ENCODE results near the gene PRSS27. TPM values are rescaled to one million over a fixed set of nuclear protein-coding genes. Genes with fewer than 3 reads are reported as not detected.
"Not testable (repeated sequence)": the region's sequence is repeated elsewhere in the genome, so short reads cannot be mapped to it uniquely, and the experiment has no call there.

PRSS27 gene
- total RNA-seq, 1 donor from 2014 or later = 6.6 TPM

DNA sequence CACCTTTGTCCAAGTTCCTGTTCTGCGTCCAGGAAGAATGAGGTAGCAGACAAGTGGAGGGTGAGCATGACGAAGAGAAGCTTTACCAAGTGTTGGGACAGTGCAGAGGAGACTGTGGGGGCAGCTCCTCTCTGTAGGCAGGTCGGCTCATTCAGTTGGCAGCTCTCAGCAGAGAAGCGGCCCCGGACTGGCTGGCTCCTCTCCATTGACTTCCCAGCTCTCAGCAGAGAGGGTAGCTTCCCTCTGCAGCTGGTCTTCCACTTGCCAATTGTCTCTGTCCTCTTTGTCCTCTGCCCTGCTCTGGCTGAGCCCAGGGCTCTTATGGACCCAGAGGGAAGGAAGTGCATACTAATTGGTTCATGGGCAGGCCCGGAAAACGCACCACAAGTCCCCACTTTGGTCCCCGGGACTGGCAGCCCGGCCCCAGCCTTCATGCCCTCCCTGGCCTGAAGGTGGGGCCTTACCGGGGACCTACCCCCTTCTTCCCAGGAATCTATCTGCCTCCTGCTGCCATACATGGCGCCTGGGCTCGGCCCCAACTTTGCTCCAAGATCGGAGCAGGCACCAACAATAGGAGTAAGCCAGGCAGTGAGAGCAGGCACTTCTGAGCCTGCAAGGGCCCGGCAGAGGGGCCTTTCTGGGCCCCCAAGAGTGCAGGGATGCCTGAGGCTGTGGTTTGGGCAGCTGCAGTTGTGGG, 27.6 kb downstream of the PRSS27 start:
- no peaks in the 10 kb centered on the region for H3K9me3 Mint-ChIP-seq (ENCODE audit: low read depth)
- no peaks in the 10 kb centered on the region for H3K36me3 Mint-ChIP-seq (ENCODE audit: insufficient read depth)
- H3K27ac Mint-ChIP-seq = no peak overlapping the region
- no peaks in the 10 kb centered on the region for H3K4me1 Mint-ChIP-seq (ENCODE audit: low read depth)
- H3K4me3 Mint-ChIP-seq (ENCODE audit: low read depth) = no peak overlapping the region
- no peak for DNase-seq (ENCODE audit: low spot score, unreplicated experiment)
- TF ChIP-seq, protein P1, sequence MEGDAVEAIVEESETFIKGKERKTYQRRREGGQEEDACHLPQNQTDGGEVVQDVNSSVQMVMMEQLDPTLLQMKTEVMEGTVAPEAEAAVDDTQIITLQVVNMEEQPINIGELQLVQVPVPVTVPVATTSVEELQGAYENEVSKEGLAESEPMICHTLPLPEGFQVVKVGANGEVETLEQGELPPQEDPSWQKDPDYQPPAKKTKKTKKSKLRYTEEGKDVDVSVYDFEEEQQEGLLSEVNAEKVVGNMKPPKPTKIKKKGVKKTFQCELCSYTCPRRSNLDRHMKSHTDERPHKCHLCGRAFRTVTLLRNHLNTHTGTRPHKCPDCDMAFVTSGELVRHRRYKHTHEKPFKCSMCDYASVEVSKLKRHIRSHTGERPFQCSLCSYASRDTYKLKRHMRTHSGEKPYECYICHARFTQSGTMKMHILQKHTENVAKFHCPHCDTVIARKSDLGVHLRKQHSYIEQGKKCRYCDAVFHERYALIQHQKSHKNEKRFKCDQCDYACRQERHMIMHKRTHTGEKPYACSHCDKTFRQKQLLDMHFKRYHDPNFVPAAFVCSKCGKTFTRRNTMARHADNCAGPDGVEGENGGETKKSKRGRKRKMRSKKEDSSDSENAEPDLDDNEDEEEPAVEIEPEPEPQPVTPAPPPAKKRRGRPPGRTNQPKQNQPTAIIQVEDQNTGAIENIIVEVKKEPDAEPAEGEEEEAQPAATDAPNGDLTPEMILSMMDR (IDR thresholded peaks at IDR 0.05; ENCODE audit: unreplicated experiment) = no peak
- no peaks in the 10 kb centered on the region for H3K27me3 Mint-ChIP-seq

DNA sequence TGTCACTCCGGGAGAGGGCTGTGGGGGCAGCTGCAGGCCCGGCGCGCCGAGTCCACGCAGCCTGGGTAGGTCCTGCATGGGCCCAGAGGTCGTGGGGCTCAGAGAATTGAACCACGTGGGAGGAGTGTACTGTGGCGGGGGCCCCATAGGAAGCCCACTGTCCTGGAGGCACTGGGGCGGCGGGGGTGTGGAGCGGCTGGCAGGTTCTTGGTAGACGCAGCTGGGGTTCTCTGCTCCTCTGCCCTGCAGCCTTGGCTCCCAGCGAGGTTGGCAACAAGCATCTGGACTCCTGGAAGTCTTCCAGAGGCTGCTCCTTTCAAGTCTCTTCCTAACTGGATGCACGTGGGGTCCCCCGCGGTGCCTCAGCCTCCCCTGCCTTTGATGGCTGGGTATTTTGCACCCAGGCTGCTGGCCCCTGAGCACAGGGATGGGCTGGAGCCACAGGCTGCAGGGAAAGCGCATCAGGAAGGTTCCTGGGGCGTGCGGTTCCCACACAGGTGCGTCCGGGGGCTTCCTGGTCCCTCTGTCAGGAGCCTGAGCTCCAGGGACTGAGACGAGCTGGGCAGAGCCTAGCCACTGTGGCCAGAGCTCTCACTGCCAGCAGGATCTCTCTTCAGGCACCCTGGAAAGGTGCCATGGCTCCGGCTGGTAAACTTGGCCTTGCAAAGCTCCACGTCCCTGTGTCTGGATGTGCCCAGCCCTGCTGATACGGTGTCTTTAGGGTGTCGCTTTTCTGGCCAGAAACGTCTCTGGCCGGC, 28.4 kb downstream of the PRSS27 start:
- no peak overlapping the region for H3K4me3 Mint-ChIP-seq (ENCODE audit: low read depth)
- no peak for DNase-seq (ENCODE audit: low spot score, unreplicated experiment)
- TF ChIP-seq, protein P1 (IDR thresholded peaks at IDR 0.05; ENCODE audit: unreplicated experiment) = no peak

DNA sequence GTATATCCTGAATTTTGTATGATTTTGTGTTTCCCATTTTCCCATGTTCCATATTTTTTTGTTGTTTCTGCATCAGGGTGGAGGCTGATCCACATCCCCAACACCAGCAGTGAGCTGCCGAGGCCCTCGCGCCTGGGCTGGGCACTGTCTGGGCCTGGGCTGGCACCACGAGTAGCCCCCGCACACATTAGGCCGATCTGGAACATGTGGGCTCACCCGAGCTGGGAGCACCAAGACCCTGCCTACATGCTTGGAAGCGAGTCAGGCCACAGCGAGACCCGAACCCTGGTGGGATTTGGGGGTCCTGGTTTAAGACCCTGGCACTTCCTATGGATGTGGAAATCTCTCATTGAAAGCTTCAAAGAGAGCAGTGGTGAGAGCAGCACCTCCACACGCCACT, 29.2 kb downstream of the PRSS27 start:
- no peak overlapping the region for H3K27ac Mint-ChIP-seq
- no peaks in the 10 kb centered on the region for H3K9me3 Mint-ChIP-seq (ENCODE audit: low read depth)
- no peak overlapping the region for H3K4me3 Mint-ChIP-seq (ENCODE audit: low read depth)
- H3K4me1 Mint-ChIP-seq (ENCODE audit: low read depth) = no peaks in the 10 kb centered on the region
- no peak for DNase-seq (ENCODE audit: low spot score, unreplicated experiment)
- H3K36me3 Mint-ChIP-seq (ENCODE audit: insufficient read depth) = no peaks in the 10 kb centered on the region
- H3K27me3 Mint-ChIP-seq = no peaks in the 10 kb centered on the region
- TF ChIP-seq, protein P1 (IDR thresholded peaks at IDR 0.05; ENCODE audit: unreplicated experiment) = no peak

More for the DNA sequence above, 28.4 kb downstream of the PRSS27 start:
- H3K4me1 Mint-ChIP-seq (ENCODE audit: low read depth) = no peaks in the 10 kb centered on the region
- no peaks in the 10 kb centered on the region for H3K36me3 Mint-ChIP-seq (ENCODE audit: insufficient read depth)
- no peaks in the 10 kb centered on the region for H3K9me3 Mint-ChIP-seq (ENCODE audit: low read depth)
- H3K27ac Mint-ChIP-seq = no peak overlapping the region
- H3K27me3 Mint-ChIP-seq = no peaks in the 10 kb centered on the region

DNA sequence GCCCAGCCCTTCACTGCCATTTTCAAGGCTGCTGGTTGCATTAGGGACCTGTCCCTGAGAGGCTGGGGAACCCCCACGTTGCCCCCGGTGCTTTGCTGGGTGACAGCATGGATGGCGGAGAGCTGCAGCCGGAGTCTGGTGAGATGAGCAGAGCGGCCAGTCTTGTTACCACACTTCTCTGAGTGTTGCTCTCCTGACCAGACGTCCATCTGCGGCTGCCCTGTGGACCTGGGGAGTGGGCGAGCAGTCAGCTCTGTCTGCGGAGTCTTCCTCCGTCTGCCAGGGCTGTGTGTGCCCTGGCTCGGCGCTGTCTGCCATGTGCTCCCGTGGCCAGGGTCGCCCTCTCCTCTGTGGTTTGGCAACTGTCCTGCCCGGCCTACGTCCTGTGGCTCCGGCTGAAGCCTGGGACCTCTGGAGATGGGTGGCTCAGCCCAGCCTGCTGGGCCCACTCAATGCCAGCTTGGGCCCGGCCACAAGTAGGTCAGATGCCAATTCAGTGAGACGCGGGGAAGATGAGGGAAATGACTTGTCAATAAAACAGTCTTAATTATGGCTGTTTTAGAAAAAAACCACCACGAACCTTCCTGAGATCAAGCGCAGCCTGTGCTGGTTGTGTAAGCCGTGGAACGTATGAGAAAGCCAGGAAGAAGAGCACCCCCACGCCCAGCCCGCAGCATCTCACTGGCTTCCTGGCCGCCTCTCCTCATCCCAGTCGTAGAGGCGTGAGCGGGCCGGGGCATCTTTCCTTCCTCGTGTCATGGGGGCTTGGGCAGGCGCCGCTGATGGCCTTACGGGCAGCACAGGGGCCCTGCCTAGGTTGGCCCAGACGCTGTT, 29.8 kb downstream of the PRSS27 start:
- no peak for DNase-seq (ENCODE audit: low spot score, unreplicated experiment)
- H3K27ac Mint-ChIP-seq = no peak overlapping the region
- H3K4me1 Mint-ChIP-seq (ENCODE audit: low read depth) = no peaks in the 10 kb centered on the region
- H3K9me3 Mint-ChIP-seq (ENCODE audit: low read depth) = no peaks in the 10 kb centered on the region
- no peaks in the 10 kb centered on the region for H3K27me3 Mint-ChIP-seq
- H3K36me3 Mint-ChIP-seq (ENCODE audit: insufficient read depth) = no peaks in the 10 kb centered on the region
- TF ChIP-seq, protein P1 (IDR thresholded peaks at IDR 0.05; ENCODE audit: unreplicated experiment) = no peak
- H3K4me3 Mint-ChIP-seq (ENCODE audit: low read depth) = no peak overlapping the region

DNA sequence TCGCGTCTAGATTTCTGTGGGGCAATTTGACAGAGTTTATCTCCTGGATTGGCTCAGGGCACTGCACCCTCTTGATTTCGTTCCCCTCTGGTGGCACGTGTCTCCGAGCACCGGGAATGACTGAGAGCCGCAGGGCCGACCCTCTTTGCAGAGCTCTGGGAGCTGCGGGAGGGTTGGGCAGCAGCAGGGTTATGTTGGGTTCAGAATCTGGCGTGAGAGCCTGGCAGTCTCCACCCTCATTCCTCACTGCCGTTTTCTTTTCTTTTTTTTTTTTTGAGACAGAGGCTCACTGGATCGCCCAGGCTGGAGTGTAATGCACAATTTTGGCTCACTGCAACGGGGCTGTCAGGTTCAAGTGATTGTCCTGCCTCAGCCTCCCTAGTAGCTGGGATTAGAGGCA, 30.6 kb downstream of the PRSS27 start:
- not testable (repeated sequence) for H3K9me3 Mint-ChIP-seq (ENCODE audit: low read depth); H3K27ac Mint-ChIP-seq; H3K36me3 Mint-ChIP-seq (ENCODE audit: insufficient read depth); H3K4me1 Mint-ChIP-seq (ENCODE audit: low read depth); H3K4me3 Mint-ChIP-seq (ENCODE audit: low read depth); DNase-seq (ENCODE audit: low spot score, unreplicated experiment); H3K27me3 Mint-ChIP-seq

All from progenitor cell of endocrine pancreas (in vitro differentiated cells).